Mammary epithelial cell (primary cell): Measurements from ENCODE around the gene ADGRG1.

ENCODE experiments used
- CTCF ChIP-seq, 2 donors: IDR thresholded peaks in 1 of 2; conservative IDR thresholded peaks in 1 of 2; 2 replicates each; pipeline ENCODE4 v1.5.1; 2011 to 2012; ENCODE audit warnings: inconsistent platforms in 2 of 2, low read length in 2 of 2, mild to moderate bottlenecking in 2 of 2, control low read depth in 1 of 2, low read depth in 1 of 2; ENCODE audit not compliant: insufficient read depth in 1 of 2; ENCODE audit errors: extremely low read depth in 1 of 2
- EZH2 ChIP-seq: IDR thresholded peaks from 2 replicates; pipeline ENCODE4 v1.6.1; 2012; ENCODE audit warnings: low read length, inconsistent platforms, borderline replicate concordance

GRCh38 chr16:57687363-57687929 is 59.0 kb downstream of the ADGRG1 start:
- TF ChIP-seq CTCF (conservative IDR thresholded peaks at IDR 0.05 in 1 of 2, IDR thresholded peaks at IDR 0.05 in 1 of 2; ENCODE audit: extremely low read depth in 1 of 2, insufficient read depth in 1 of 2, low read depth in 1 of 2, low read length in 2 of 2) (no peak), EZH2 (no peak)
